GM19467 (cell line): ENCODE results near the gene PRSS38.

Experiments used
- ATAC-seq: cut with Tn5 transposase; IDR thresholded peaks from one replicate; pipeline ENCODE4 v1.9.1; 2021; ENCODE audit warnings: mild to moderate bottlenecking, moderate library complexity; ENCODE audit not compliant: unreplicated experiment

Gene PRSS38

GRCh38 chr1:227792216-227793078 is 23.0 kb upstream of the PRSS38 start:
- ATAC-seq = no peak

- ATAC-seq = no peak
Observed at GRCh38 chr1:227793079-227793947, 22.2 kb upstream of the PRSS38 start.

DNA sequence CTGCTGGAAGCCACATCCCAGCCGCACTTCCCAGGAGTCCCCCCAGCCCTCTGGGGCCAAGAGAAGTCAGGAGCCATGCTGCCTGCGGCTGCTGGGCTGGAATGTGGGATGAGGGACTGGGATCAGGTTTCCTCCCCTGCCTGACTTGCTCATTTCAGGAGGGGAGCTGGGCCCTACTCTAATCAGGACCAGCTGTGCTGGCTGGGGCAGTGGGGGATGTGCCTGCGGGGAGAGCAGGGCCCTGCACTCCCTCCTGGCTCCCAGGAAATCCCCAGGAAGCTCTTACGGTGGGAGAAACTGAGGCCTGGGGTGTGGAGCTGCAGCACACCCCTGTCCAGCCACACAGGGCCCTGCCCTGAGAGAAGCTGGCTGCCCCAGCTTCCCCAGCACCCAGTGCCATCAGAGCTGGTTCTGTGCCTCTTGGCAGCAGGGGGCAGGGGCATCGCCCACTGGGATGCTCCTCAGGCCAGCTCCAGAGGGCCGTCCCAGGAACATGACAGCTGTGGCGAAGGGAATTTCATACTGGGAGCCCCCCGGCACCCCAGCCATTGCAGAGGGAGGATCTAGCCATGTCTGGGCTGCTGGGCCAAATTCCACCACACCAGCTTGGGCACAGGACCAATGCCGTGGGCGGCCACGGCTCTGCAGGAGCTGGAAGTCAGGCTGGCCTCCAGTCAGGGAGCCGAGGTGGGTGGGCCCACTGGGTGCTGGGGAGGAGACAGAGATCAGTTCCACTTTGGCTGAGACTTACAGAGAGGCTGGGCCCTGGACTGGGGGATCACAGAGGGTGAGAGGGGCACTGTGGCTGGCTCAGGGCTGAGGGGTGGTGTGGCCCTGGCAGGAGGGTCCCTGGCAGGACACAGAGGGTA is 21.3 kb upstream of the PRSS38 start:
- no peak for ATAC-seq

GRCh38 chr1:227794817-227795192 is 20.7 kb upstream of the PRSS38 start:
- ATAC-seq = no peak

GRCh38 chr1:227795732-227796131 is 19.7 kb upstream of the PRSS38 start:
- ATAC-seq = no peak

DNA sequence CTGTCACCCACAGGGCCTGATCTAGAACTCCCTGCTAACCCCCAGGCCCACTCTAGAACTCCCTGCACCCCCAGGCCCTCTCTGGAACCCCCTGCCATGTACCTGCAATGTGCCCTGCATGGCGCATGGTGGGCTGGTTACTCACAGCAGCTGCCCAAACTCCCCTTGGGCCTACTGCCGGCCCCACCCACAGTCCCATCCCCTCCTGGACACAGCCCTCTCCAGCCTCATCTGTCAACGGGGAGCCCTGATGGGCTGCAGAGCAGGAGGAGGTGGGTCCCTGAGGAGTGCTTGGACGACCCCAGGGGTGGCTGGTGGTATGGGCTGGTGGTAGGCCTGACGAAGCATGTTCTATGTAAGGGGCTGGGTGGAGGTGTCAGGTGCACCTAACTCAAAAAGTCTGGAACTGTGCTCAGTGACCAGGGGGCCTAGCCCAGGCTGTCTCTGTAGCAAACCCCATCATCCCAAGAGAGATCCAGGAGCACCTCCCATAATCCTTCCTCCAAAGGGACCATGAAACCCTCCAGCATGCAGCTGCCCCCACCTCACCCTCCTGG is 19.0 kb upstream of the PRSS38 start:
- no peak for ATAC-seq

- ATAC-seq = no peak
Observed at GRCh38 chr1:227797144-227797543, 18.3 kb upstream of the PRSS38 start.

DNA sequence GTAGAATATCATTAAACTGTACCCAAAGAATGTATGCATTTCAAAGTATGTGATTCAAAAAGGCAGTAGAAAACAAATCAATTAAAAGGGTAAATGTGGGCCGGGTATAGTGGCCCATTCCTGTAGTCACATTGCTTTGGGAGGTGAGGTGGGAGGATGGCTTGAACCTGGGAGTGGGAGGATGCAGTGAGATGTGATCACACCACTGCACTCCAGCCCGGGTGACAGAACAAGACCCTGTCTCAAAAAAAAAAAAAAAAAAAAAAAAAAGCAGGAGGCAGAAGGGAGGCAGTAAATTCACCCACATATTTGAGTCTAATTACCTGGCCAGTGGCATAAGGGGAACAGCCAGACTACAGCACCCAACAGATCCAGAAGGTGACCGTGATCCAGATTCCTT is 17.9 kb upstream of the PRSS38 start:
- ATAC-seq = no peak

DNA sequence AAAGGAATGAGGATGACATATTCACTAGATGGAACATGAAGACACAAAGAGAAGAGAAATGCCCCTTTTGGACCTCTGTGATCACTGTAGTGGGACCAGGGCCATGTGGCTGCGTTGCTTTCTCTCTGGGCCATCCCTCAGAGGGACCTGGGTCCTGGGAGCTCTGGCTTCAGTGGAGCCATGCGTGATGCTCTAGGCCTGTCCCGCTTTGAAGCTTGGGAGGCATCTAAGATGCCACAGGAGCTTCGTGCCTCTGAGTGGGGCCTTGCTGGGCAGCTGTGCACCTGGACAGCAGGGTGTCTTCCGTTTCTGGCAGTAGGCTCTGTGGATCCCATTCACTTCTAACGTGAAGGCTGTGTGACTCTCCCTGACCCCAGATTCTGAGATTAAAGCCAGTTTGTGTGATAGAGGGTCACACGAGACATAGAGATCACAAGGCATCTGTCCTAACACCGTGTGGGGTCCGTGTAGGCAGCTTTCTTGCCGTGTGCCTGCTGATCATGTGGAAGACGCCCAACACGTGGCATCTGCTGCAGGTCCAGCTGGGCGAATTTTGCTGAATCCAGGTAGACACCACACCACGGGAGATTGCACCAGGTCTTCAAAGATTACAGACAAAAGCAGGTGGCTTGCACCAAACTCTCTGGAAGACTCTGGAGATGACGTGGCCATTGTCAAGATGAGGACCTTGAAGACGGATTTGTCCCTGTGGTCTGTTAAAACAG is 17.2 kb upstream of the PRSS38 start:
- ATAC-seq = no peak

GRCh38 chr1:227799756-227800155 is 15.7 kb upstream of the PRSS38 start:
- no peak for ATAC-seq

GRCh38 chr1:227803933-227804332 is 11.5 kb upstream of the PRSS38 start:
- no peak for ATAC-seq

- no peak for ATAC-seq
Observed at GRCh38 chr1:227805606-227806197, 9.8 kb upstream of the PRSS38 start.

DNA sequence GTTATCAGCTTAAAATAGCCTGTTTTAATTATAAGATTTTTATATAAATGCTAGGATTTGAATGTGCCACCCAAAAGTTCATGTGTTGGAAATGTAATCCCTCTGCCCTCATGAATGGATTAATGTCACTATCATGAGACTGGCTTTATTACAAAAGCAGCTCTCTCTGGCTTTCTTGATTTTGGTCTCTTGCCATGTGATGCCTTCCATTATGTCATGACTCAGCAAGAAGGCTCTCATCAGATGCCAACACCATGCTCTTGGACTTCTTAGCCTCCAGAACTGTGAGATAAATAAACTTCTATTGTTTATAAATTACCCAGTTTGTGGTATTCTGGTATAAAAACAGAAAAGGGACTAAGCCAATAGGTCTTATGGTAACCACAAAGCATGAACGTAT is 6.9 kb upstream of the PRSS38 start:
- no peak for ATAC-seq

DNA sequence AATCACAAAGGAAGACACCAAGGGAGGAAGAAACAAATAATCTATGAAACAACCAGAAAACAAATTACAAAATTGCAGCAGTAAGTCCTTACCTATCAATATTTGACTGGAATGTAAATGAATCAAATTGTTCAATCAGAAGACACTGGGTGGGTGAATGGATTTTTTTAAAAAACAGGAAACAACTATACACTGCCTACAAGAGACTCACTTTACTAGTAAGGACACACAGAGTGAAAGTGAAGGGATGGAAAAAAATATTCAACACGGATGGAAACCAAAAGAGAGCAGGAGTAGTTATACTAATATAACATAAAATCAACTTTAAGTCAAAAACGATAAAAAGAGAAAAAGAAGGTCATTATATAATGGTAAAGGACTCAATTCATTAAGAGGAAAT is 6.4 kb upstream of the PRSS38 start:
- no peak for ATAC-seq

- ATAC-seq = no peak
Observed at GRCh38 chr1:227813962-227814361, 1.5 kb upstream of the PRSS38 start.

- ATAC-seq = no peak
Observed at GRCh38 chr1:227816750-227817446, 1.4 kb downstream of the PRSS38 start.

DNA sequence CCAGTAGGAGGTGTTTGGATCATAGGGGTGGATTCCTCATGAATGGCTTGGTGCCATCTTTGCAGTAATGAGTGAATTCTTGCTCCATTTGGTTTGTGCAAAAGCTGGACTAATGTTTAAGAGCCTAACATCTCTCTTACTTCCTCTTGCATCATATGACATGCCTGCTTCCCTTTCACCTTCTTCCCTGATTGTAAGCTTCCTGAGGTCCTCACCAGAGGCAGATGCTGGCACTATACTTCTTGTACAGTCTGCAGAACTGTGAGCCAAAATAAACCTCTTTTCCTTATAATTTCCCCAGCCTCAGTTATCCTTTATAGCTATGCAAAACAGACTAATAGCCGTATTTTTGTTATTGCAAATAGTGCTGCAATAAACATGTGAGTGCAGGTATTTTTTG is 8.1 kb downstream of the PRSS38 start:
- no peak for ATAC-seq

- no peak for ATAC-seq
Observed at GRCh38 chr1:227824204-227824603, 8.7 kb downstream of the PRSS38 start.

- no peak for ATAC-seq
Observed at GRCh38 chr1:227828786-227829185, 13.3 kb downstream of the PRSS38 start.
